K562 (cell line): ENCODE data around the gene TECTA. TPM values are rescaled to one million over a fixed set of nuclear protein-coding genes. Genes with fewer than 3 reads are reported as not detected.

Source experiments
- ATAC-seq: fragments of 200-7000 bp; cut with Tn5 transposase; 3 replicates; pipeline ENCODE4 v1.9.1; 2020; ENCODE audit warnings: moderate library complexity
- BruUV-seq: library from RNA; stranded (reverse); fragments of 400-500 nt; replicated peaks from 2 replicates; lab custom pipeline; 2021; lab: Mats Ljungman, UMichigan
- CTCF ChIA-PET: fragments of 300-600 bp; formaldehyde crosslinking; extraction: SDS; loops from one replicate; lab custom pipeline; 2021; ENCODE audit warnings: low intra/inter-chr PET ratio; lab: Yijun Ruan, JAX
- POLR2A ChIA-PET: fragments of 300-600, 350-650 bp; sonication (Branson Sonifier 250); formaldehyde crosslinking; extraction: SDS; loops from one replicate; lab custom pipeline; 2021; ENCODE audit warnings: antibody characterized with exemption, inconsistent platforms; lab: Yijun Ruan, JAX
- DNase-seq, 4 experiments: peaks; one replicate each; pipeline versions ENCODE4 v3.0.0 to v3.0.0-alpha.2; 2011 to 2018; ENCODE audit warnings: low spot score in 3 of 4, mixed read lengths in 3 of 4; ENCODE audit errors: extremely low read depth in 1 of 4
- FAIRE-seq: peaks from 2 replicates; lab custom pipeline; 2011; peaks lifted over from hg19 to GRCh38; lab: Jason Lieb, UNC
- H2AFZ ChIP-seq: 2 replicates; pipeline ENCODE4 v1.6.0; 2011; ENCODE audit warnings: low read depth, low read length, control low read depth, inconsistent platforms
- H3K27ac ChIP-seq: fragments of 200-600 bp; 3 replicates; pipeline ENCODE4 v1.8.0; 2011; ENCODE audit warnings: low read depth, mild to moderate bottlenecking, control low read depth, inconsistent platforms, low read length, moderate library complexity, mixed read lengths; ENCODE audit errors: extremely low read depth
- H3K27me3 ChIP-seq, 2 experiments: fragments of 300-600 bp in 1 of 2; 2 replicates in 1 of 2; 3 replicates in 1 of 2; pipeline versions ENCODE4 v1.6.0 to v1.8.0; 2011; ENCODE audit warnings: inconsistent platforms in 2 of 2, low read length in 2 of 2, mild to moderate bottlenecking in 1 of 2, mixed read lengths in 1 of 2, moderate library complexity in 1 of 2; ENCODE audit not compliant: control insufficient read depth in 2 of 2, insufficient read depth in 2 of 2
- H3K36me3 ChIP-seq: fragments of 300-600 bp; 3 replicates; pipeline ENCODE4 v1.8.0; 2011; ENCODE audit warnings: mild to moderate bottlenecking, low read length, inconsistent platforms; ENCODE audit not compliant: control insufficient read depth, insufficient read depth
- H3K4me1 ChIP-seq, 2 experiments: fragments of 200-600 bp in 1 of 2; replicated peaks in 1 of 2; 2 replicates in 1 of 2; 3 replicates in 1 of 2; pipeline versions ENCODE4 v1.5.1 to v1.8.0; 2011; ENCODE audit warnings: inconsistent platforms in 2 of 2, low read length in 2 of 2, mild to moderate bottlenecking in 1 of 2, mixed read lengths in 1 of 2, moderate library complexity in 1 of 2; ENCODE audit not compliant: control insufficient read depth in 2 of 2, insufficient read depth in 2 of 2
- H3K4me2 ChIP-seq: 2 replicates; pipeline ENCODE4 v1.6.1; 2011; ENCODE audit warnings: low read length, control low read depth, inconsistent platforms, mixed read lengths; ENCODE audit not compliant: insufficient read depth
- H3K4me3 ChIP-seq: fragments of 200-600 bp; sonication (generic), shearing (Covaris generic); 2 replicates; pipeline ENCODE4 v1.5.1; 2016; ENCODE audit warnings: control low read depth, inconsistent platforms
- H3K79me2 ChIP-seq: fragments of 200-600 bp; 3 replicates; pipeline ENCODE4 v1.8.0; 2011; ENCODE audit warnings: low read length, inconsistent platforms; ENCODE audit not compliant: control insufficient read depth, insufficient read depth
- H3K9ac ChIP-seq, 2 experiments: 2 replicates each; pipeline versions ENCODE4 v1.6.0 to v1.6.1; 2011; ENCODE audit warnings: low read depth in 2 of 2, low read length in 2 of 2, control low read depth in 1 of 2, inconsistent platforms in 1 of 2, mild to moderate bottlenecking in 1 of 2, mixed read lengths in 1 of 2; ENCODE audit not compliant: insufficient read depth in 1 of 2
- H3K9me1 ChIP-seq: one replicate; pipeline ENCODE4 v1.6.0; 2011; ENCODE audit warnings: inconsistent platforms, mild to moderate bottlenecking, low read length, moderate library complexity; ENCODE audit not compliant: control insufficient read depth, insufficient read depth
- H3K9me3 ChIP-seq: replicated peaks from 2 replicates; pipeline ENCODE4 v1.5.1; 2011; ENCODE audit warnings: low read depth, low read length, inconsistent platforms; ENCODE audit not compliant: control insufficient read depth, insufficient read depth
- H4K20me1 ChIP-seq: replicated peaks from 2 replicates; pipeline ENCODE4 v1.6.1; 2011; ENCODE audit warnings: low read length, inconsistent platforms, mixed read lengths; ENCODE audit not compliant: control insufficient read depth, insufficient read depth
- CHAMP1 ChIP-seq: fragments of 450-650 bp; IDR thresholded peaks from 2 replicates; pipeline ENCODE4 v1.6.1; 2016; ENCODE audit warnings: mild to moderate bottlenecking
- CREB3L1 ChIP-seq: fragments of 450-650 bp; IDR thresholded peaks from 2 replicates; pipeline ENCODE4 v1.6.1; 2014; ENCODE audit warnings: low read depth, mild to moderate bottlenecking, moderate library complexity, borderline replicate concordance
- ELF2 ChIP-seq: fragments of 250-450 bp; sonication (Bioruptor Pico); IDR thresholded peaks from 2 replicates; pipeline ENCODE4 v1.5.0; 2021; ENCODE audit warnings: mild to moderate bottlenecking
- FUS ChIP-seq: fragments of 200-400 bp; formaldehyde crosslinking; optimal IDR thresholded peaks from 2 replicates; pipeline ENCODE3; 2017; ENCODE audit warnings: low read depth, low read length
- MAFG ChIP-seq: fragments of 450-650 bp; conservative IDR thresholded peaks from 2 replicates; pipeline ENCODE4 v1.6.1; 2016; ENCODE audit warnings: missing genetic modification characterization, missing compliant biosample characterization
- MED1 ChIP-seq: sonication (generic); formaldehyde crosslinking; IDR thresholded peaks from 2 replicates; pipeline ENCODE4 v1.8.1; 2023; ENCODE audit warnings: missing genetic modification reagents, borderline replicate concordance
- PHTF2 ChIP-seq: fragments of 250-450 bp; sonication (Bioruptor Pico); IDR thresholded peaks from 2 replicates; pipeline ENCODE4 v1.5.0; 2021; ENCODE audit warnings: mild to moderate bottlenecking
- PML ChIP-seq: IDR thresholded peaks from 2 replicates; pipeline ENCODE4 v1.6.1; 2012; ENCODE audit warnings: low read length, inconsistent platforms
- SLC30A9 ChIP-seq: fragments of 250-450 bp; sonication (Bioruptor Pico); IDR thresholded peaks from 2 replicates; pipeline ENCODE4 v1.8.0; 2022; ENCODE audit warnings: mild to moderate bottlenecking, moderate library complexity
- SUPT5H ChIP-seq: fragments of 450-650 bp; IDR thresholded peaks from 2 replicates; pipeline ENCODE4 v1.6.1; 2016
- YY1 ChIP-seq, 3 experiments: IDR thresholded peaks; 2 replicates each; pipeline ENCODE4 v1.6.1; 2011; ENCODE audit warnings: low read length in 2 of 3, mild to moderate bottlenecking in 2 of 3, moderate library complexity in 2 of 3, borderline replicate concordance in 1 of 3, control low read depth in 1 of 3, low read depth in 1 of 3; ENCODE audit not compliant: insufficient read depth in 3 of 3, insufficient replicate concordance in 2 of 3, control insufficient read depth in 1 of 3, insufficient read length in 1 of 3; ENCODE audit errors: extremely low read depth in 1 of 3
- ZEB2 ChIP-seq: fragments of 450-650 bp; IDR thresholded peaks from 2 replicates; pipeline ENCODE4 v1.6.1; 2016
- ZNF143 ChIP-seq: sonication (generic); formaldehyde crosslinking; IDR thresholded peaks from 2 replicates; pipeline ENCODE4 v1.9.0; 2022; ENCODE audit warnings: mild to moderate bottlenecking, missing genetic modification reagents
- WGBS: fragments of 100-300 bp; shearing (Covaris generic); methylation state at CpG from one replicate; pipeline ENCODE4 v1.1.6; 2016; ENCODE audit warnings: low coverage, mixed read lengths; ENCODE audit not compliant: insufficient coverage; ENCODE audit errors: missing lambda C conversion rate; 5-methylcytosine and 5-hydroxymethylcytosine counted together
- in situ Hi-C: fragments of 300-500 bp; cut with MboI; formaldehyde crosslinking; loops from 4 replicates; pipeline ENCODE4 v1.15.0; 2018; ENCODE audit warnings: inconsistent platforms, mixed read lengths
- intact Hi-C: fragments of 100-400 bp; cut with micrococcal nuclease; formaldehyde crosslinking; loops from 2 replicates; pipeline ENCODE4 v1.14.2; 2022
- polyA plus RNA-seq, 8 experiments: library from polyadenylated mRNA; depleted of rRNA in 4 of 8; stranded (reverse) in 5 of 8; unstranded in 3 of 8; fragments of >200 nt; fragmentation: Nextera tagmentation in 2 of 8; fragmentation: Illumina TruSeq in 1 of 8; extraction: Ambion mirVana in 2 of 8; extraction: Trizol in 1 of 8; gene quantifications; 2 replicates each; pipeline versions ENCODE4 v1.2.1 to v1.2.3, GENCODE V29; 2011 to 2014; ENCODE audit warnings: inconsistent platforms in 1 of 8, missing spikeins in 1 of 8
- total RNA-seq, 7 experiments: library from RNA; depleted of rRNA in 6 of 7; stranded (reverse); fragments of >200 nt in 6 of 7; fragmentation: Illumina TruSeq in 2 of 7; extraction: Trizol in 2 of 7; gene quantifications; 2 replicates each; pipeline versions ENCODE4 v1.2.1 to v1.2.3, GENCODE V29; 2011 to 2021; ENCODE audit warnings: low replicate concordance in 1 of 7
- TF ChIP-seq, protein P1 (sequence below): sonication (generic); formaldehyde crosslinking; IDR thresholded peaks from 2 replicates; pipeline ENCODE4 v1.8.0; 2022; ENCODE audit warnings: mild to moderate bottlenecking, missing genetic modification reagents
- TF ChIP-seq, protein P2 (sequence below): sonication (generic); formaldehyde crosslinking; IDR thresholded peaks from 2 replicates; pipeline ENCODE4 v1.8.0; 2022; ENCODE audit warnings: mild to moderate bottlenecking, low read depth, missing genetic modification reagents

Gene TECTA
- total and polyA plus RNA-seq, 9 of the 15 experiments (the other 6 are each of a cell fraction or from before 2014, with no cell fraction given): under 0.01 to 0.04 (median 0.03) TPM; not detected in 5

DNA sequence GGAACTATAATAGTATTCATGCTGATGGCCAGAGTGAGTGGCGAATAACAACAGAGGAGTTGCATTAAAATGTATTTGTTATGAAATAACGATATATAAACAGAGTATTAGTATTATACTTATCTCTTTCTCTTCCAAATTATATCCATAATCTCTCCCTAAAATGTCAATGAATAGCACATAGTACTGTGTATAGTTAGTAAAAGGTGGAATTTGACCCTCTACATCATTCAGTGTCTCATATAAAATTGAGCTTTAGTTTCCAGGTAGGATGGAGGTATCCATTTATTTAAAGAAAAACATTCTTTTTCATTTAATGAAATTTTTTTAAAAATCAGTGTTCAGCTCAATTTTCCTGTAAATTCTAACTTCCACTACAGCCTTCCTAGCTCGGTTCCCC lies 34.4 kb upstream of the TECTA start:
- Histone ChIP-seq H2AFZ (no peak overlapping the region), H3K27ac (no peak overlapping the region), H3K9ac (no peak overlapping the region), H3K4me2 (no peak overlapping the region), H3K4me1 (no peaks in the 10 kb centered on the region), H3K79me2 (no peaks in the 10 kb centered on the region), H3K4me3 (no peak overlapping the region), H3K36me3 (no peaks in the 10 kb centered on the region), H3K9me1 (no peaks in the 10 kb centered on the region), H3K27me3 (no peaks in the 10 kb centered on the region), H3K9me3 (no peaks in the 10 kb centered on the region), H4K20me1 (no peaks in the 10 kb centered on the region)
- ATAC-seq (no peak), FAIRE-seq (no peak), DNase-seq (no peak)
- in situ Hi-C loops (no loop called here), intact Hi-C loops (no loop called here)
- ChIA-PET CTCF (no interaction called here), POLR2A (no interaction called here)
- no TSS peak for BruUV-seq
- 17% methylated on average over 3 of the region's 3 CpGs for WGBS
- no peak for TF ChIP-seq ZNF143 (CRISPR knock-in tag)
- no peak for TF ChIP-seq PHTF2
- TF ChIP-seq ELF2 (CRISPR knock-in tag): no peak
- TF ChIP-seq MAFG (tag): no peak
- no peak for TF ChIP-seq CREB3L1
- TF ChIP-seq, protein P1, sequence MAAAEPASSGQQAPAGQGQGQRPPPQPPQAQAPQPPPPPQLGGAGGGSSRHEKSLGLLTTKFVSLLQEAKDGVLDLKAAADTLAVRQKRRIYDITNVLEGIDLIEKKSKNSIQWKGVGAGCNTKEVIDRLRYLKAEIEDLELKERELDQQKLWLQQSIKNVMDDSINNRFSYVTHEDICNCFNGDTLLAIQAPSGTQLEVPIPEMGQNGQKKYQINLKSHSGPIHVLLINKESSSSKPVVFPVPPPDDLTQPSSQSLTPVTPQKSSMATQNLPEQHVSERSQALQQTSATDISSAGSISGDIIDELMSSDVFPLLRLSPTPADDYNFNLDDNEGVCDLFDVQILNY (CRISPR knock-in tag): no peak
- TF ChIP-seq ZEB2: no peak
- TF ChIP-seq CHAMP1: no peak
- TF ChIP-seq, protein P2, sequence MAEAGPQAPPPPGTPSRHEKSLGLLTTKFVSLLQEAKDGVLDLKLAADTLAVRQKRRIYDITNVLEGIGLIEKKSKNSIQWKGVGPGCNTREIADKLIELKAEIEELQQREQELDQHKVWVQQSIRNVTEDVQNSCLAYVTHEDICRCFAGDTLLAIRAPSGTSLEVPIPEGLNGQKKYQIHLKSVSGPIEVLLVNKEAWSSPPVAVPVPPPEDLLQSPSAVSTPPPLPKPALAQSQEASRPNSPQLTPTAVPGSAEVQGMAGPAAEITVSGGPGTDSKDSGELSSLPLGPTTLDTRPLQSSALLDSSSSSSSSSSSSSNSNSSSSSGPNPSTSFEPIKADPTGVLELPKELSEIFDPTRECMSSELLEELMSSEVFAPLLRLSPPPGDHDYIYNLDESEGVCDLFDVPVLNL (CRISPR knock-in tag): no peak
- TF ChIP-seq FUS: no peak
- TF ChIP-seq SLC30A9 (CRISPR knock-in tag): no peak
- no peak for TF ChIP-seq MED1 (CRISPR knock-in tag)
- no peak for TF ChIP-seq SUPT5H
- no peak for TF ChIP-seq PML
- TF ChIP-seq YY1 (IDR thresholded peaks at IDR 0.05; ENCODE audit: borderline replicate concordance in 1 of 3, control insufficient read depth in 1 of 3, extremely low read depth in 1 of 3, insufficient read depth in 3 of 3, insufficient read length in 1 of 3, insufficient replicate concordance in 2 of 3, low read depth in 1 of 3, low read length in 2 of 3): no peak
